COLO829 (cell line): ENCODE results near the gene CDC14B.
"Not testable (repeated sequence)": the region's sequence is repeated elsewhere in the genome, so short reads cannot be mapped to it uniquely, and the experiment has no call there.

Experiments used
- DNase-seq: peaks from one replicate; pipeline ENCODE4 v3.0.0; 2012; ENCODE audit warnings: low spot score

Gene CDC14B

DNA sequence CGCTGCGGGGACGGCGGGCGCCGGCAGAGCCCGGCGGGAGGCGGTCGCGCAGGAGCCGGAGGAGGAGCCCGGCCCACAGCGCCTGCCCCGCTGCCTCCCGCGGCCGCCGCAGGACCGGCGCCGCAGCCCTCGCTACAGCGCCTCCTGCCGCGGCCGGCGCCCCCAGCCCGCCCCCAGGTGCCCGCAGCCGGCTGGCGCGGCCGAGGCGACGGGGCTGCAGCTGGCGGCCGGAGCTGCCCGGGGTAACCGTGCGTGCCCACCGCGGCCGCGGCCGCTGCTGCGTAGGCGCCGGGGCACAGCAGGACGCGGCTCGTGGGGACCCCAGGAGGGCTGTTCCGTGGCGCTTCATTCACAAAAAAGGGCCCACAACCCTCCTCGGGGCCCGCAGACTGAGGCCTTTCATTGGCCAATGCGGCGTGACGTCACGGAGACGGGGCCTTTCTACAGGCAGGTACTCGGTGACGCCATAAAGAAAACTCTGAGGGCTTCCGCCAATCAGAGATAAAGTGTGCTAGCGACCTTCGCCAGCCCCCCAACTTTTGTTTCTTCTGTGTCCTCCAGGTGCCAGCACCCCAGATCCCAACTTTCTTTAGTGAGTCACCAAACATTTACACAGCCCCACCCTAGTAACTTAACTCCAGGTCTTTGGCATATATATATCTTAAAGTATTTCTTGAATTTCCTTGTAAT lies at the start of gene CDC14B:
Gene CDC14B (minus strand): TSS at position 353 of the 690 bp plus-strand sequence. CDS start 465 bp downstream, outside the sequence.
- peak; percentile 77 for DNase-seq

DNA sequence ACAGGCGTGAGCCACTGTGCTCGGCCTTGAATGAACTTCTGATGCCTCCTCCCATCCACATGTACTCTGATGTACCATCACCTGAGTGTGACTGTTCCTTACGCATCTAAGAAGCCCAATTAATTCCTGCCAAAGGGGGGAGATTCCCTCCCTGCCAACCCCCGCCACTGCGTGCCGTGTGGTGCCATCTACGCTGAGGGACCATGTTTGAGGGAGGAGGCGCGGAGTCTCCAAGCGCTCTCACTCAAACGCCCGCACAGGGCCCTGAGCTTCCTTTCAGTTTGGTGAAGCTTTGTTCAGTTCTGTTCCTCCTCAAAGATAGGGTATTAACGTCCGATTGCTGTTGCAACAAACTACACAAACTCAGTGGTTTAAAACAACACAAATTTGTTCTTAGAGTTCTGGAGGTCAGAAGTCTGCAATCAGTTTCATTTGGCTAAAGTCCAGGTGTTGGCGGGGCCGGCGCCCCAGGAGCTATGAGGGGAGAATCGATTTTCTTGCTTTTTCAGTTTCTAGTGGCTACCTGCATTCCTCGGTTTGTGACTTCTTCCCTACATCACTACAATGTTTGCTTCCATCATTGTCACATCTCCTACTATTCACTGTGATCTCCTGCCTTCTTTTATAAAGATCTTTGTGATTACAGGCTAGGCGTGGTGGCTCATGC lies 49.4 kb upstream of the CDC14B start:
- DNase-seq, result no peak

DNA sequence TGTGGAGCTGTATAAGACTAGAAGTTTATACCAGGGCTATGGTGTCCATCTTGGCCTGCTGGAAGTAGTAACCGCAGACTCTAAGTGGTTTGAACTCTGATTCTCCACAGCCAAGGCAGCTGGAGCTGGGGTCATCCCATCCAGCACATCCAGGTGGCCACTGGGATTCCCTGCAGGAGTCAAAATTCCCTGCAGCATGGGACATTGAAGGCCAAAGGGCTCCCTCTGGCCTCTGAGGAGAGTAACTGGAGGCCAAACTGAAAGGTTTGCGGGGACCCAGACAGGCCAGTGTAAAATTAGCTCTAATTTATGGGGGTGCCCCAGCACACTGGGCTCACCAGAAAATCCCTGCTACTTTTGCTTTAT lies 47.7 kb upstream of the CDC14B start:
- no peak for DNase-seq

DNA sequence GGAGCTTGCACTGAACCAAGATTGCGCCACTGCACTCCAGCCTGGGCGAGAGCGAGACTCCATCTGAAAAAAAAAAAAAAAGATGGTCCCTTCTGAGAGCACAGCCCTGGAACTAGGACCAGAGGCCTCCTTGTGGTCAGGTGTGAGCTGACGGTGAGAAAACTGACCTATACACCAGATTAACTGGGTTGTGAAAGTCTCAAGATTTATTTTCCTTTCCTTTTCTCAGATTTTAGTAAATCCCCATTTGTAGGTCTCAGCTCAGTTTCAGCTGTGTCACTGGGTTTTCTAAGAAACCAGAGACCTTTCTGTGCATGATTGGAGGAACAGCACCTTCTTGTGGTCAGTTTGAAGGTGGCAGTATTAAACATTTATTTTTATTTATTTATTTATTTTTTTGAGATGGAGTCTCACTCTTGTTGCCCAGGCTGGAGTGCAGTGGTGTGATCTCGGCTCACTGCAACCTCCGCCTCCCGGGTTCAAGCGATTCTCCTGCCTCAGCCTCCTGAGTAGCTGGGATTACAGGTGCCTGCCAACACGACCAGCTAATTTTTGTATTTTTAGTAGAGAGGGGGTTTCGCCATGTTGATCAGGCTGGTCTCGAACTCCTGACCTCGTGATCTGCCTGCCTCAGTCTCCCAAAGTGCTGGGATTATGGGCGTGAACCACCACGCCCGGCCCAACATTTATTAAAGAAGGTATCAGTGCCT lies 47.2 kb upstream of the CDC14B start:
- peak; percentile 61 for DNase-seq

GRCh38 chr9:96665789-96666188 lies 46.1 kb upstream of the CDC14B start:
- DNase-seq, result no peak

DNA sequence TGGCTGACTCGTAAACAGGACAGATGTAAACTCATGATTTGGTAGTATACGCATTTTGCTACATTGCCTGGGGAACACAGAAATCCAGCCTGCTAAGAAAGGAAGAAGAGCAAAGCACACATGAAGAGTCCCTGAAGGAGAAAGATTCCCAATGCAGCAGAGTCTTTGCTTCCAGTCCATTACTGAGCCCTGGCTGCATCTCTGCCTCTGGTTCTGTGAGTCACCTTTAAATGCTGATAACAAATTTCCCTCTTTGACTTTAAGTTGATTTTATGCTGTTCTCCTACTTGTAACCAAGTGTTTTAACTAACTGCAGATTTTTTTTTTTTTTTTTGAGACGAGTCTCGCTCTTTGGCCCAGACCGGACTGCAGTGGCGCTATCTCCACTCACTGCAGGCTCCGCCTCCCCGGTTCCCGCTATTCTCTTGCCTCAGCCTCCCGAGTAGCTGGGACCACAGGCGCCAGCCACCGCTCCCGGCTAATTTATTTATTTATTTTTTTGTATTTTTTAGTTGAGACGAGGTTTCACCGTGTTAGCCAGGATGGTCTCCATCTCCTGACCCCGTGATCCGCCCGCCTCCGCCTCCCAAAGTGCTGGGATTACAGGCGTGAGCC lies 44.0 kb upstream of the CDC14B start:
- no peak for DNase-seq

DNA sequence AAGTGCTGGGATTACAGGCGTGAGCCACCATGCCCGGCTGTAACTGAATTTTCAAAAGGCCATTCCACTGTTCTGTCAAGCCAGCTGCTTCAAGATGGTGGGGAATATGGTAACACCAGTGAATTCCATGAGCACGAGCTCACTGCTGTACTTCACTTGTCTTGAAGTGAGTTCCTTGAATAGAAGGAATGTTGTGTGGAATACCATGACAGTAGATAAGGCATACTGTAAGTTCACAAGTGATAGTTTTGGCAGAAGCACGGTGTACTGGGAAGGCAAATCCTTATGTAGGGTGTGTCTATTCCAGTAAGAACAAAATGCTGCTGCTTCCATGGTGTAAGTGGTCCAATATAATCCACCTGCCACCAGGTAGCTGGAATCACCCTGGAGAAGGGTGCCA lies 42.1 kb upstream of the CDC14B start:
- no peak for DNase-seq

DNA sequence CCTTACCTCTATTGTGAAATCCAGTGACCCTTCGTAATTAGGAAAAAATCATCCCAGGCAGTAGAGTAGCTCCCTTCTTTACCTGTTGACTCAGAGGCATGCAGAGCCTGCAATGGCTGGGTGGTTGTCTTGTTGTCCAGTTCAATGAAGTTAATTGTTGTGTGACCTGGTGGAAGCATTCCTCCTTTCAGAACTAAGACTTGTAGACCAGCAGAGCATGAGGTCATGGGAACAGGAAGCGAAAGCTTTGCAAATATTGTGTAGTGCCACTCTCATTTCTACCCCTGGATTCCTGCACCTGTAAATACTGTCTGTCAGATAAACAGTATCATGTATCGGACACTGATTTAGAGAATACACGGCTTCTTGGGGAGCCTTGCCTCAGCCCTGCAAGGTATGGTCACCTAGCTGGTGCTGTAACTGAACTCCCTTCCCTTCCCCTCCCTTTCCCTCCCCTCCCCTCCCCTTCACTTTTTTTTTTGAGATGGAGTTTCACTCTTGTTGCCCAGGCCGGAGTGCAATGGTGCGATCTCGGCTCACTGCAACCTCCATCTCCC lies 41.1 kb upstream of the CDC14B start:
- no peak for DNase-seq

GRCh38 chr9:96655198-96655851 lies 35.7 kb upstream of the CDC14B start, which contains the start of gene PRXL2C:
Gene PRXL2C (minus strand): TSS chr9:96655317. CDS start chr9:96655281, 36 bp downstream.
- DNase-seq, result peak; percentile 25

DNA sequence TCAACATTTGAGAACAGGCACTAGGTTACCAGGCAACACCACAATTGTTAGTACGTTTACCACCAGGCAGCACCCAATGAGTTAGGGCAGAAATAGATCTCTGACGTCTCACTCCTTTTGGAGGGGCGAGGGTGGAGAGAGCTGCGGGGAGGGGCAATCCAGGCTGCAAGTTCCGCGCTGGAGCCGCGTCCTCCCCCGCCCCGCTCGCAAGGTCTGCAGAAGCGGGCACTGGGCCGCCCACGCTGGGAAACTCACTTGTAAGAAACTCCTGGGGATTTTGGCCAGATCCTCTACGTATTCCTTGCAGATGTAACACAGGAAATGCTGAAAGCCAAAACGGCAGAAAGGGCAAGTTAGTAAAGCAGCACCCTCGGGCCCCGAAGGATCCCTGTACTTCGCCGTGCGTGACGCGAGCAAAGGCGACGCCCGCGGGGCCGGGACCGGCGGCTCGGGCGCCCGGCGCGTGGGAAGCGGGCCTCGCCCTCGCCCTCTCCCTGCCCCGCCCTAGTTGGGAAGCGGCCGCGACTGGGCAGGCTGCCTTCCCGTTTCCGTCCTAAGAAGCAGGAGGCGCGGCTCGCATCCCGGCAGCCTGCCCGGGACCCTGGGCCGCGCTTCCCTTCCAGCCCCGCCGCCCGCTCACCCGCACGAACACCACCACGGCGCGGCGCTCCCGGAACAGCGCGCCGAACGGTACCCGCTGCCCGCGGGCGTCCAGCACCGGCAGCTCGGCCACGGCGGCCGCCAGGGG lies 35.0 kb upstream of the CDC14B start:
- peak; percentile 67 for DNase-seq

DNA sequence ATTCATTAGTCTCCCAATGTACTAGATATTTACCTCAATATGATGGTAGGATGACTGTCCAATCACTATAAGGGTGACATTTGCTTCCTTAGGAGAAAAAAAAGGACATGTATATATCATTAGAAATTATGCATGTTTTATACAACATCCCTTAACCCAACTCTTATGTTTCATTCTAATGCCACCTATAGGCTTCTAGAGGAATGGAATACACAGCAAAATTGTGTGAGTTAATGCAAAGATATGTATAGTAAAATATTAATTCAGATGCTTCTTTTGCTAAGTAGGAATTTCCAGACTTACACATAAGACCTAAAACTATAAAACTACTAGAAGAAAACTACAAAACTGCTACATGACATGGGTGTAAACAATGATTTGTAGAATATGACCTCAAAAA lies 32.0 kb upstream of the CDC14B start:
- peak; percentile 60 for DNase-seq

DNA sequence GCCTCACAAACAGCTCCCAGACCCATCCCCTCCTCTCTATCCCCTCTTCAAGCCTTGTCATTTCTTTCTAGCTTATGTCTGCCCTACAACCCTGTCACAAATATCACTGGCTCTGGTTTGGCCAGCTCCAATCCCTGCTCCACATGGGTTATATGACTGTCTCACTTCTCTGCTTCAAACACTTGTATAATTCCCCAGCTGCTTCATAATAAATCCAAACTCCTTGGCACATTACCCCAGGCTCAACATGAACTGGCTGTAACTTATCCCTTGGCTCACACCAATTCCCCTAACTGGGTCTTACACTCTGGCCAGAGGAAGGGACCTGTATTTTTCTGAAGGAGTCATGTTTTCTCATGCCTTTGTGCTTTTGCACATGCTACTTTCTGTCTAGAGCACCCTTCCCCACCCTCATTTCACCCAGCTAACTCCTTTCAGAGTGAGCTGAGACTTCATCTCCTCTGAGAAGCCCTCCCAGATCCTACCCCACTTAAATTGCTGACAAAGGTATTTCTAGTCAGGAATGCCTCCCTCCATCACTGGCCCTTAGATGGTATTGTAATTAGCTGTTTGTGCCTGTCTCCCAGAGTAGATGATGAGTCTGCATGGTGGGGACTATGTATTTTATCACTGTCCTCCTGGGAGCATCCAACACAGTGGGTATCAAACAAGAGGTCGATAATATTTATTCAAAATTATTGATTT lies 30.1 kb upstream of the CDC14B start:
- no peak for DNase-seq

DNA sequence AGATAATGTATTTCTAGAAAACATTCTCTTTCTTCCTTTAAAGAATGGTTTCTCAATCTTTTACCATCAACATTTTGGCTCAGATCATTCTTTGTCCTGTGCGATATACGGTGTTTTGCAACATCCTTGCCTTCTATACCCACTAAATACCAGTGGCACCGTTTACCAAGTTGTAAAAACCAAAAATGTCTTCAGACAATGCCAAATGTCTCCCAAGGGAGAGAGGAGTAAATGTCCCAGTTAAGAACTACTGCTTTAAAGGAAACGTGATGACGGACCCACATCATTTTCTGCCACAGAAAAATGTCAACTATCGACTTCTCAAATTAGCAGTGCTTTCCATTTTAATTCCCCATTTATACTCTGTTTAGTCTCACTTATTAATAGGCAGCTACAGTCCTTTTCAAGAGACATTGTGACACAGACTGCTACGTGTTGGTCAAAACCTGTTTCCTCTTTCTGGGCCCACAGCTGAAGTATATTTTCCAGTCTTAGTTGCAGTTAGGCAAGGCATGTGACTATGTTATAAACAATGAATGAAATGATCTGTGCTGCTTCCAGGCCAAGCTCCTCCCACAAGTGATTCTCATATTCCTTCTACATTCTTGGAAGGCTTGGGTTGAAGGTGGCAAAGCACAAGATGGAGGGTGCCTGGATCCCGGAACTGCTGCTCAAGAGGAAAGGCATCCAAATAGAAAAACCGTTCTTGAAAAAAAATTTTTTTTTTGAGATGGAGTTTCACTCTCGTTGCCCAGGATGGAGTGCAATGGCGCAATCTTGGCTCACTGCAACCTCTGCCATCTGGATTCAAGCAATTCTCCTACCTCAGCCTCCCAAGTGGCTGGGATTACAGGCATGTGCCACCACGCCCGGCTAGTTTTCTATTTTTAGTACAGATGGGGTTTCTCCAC lies 26.7 kb upstream of the CDC14B start:
- peak; percentile 32 for DNase-seq

DNA sequence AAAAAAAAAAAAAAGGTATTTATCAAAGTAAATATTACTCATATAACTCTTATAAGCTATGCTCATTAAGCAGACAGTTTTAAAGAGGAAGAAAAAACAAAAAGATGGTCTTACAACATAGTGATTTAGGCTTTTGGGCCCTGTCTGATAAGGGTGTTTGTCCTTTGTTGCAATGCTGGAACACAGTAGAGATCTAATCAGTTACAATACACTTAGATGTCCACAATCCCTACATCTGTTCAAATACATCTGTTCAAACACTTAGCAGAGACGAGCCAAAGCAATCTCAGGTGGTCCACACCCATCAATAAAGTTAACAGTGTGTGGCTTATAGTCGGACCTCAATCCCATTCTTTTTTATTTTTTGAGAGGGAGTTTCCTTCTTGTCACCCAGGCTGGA lies 24.5 kb upstream of the CDC14B start:
- no peak for DNase-seq

- DNase-seq, result no peak
These were observed 21.9 kb upstream of the CDC14B start for GRCh38 chr9:96641514-96641913.

DNA sequence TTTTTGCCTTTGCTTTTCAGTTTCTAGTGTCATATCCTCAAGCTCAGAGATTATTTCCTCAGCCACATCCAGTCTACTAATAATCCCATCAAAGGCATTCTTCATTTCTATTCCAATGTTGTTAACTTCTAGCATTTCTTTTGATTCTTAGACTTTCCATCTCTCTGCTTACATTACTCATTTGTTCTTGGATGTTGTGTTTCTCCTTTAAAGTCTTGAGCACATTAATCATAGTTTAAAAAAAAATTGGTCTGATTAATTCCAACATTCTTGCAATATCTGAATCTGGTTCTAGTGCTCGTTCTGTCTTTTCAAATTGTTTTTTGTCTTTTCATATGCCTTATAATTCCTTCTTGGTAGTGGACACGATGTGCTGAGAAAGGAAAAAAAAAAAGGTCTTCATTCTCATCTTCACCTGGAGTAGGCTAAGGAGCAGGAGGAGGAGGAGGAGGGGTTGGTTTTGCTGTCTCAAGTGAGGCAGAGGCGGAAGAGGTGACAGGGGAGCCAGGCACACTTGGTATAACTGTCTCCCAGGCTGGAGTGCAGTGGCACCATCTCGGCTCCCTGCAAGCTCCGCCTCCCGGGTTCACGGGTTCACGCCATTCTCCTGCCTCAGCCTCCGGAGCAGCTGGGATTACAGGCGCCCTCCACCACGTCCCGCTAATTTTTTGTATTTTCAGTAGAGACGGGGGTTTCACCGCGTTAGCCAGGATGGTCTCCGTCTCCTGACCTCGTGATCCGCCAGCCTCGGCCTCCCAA lies 19.1 kb upstream of the CDC14B start:
- DNase-seq, result no peak

DNA sequence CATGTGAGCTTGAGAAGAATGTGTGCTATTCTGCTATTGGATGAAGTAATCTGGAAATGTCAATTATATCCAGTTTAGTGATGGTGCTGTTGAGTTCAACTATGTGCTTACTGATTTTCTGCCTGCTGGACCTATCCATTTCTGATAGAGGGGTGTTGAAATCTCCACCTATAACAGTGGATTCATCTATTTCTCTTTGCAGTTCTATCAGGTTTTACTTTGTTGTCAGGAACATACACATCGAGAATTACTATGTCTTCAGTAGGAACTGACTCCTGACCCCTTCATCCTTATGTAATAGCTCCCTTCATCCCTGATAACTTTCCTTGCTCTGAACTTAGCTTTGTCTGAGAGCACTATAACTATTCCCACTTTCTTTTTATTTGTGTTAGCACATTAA lies 16.7 kb upstream of the CDC14B start:
- no peak for DNase-seq

DNA sequence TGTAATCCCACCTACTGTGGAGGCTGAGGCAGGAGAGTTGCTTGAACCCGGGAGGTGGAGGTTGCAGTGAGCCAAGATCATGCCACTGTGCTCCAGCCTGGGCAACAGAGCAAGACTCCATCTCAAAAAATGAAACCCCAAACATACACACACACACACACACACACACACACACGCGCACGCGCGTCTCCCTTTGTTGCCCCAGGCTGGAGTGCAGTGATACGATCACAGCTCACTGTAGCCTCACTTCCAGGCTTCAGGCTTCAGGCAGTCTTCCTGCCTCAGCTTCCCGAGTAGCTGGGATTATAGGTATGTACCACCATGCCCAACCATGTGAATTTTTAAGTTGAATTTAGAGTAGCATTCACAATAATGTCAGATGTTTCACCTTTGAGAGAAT lies 13.9 kb upstream of the CDC14B start:
- not testable (repeated sequence) for DNase-seq

DNA sequence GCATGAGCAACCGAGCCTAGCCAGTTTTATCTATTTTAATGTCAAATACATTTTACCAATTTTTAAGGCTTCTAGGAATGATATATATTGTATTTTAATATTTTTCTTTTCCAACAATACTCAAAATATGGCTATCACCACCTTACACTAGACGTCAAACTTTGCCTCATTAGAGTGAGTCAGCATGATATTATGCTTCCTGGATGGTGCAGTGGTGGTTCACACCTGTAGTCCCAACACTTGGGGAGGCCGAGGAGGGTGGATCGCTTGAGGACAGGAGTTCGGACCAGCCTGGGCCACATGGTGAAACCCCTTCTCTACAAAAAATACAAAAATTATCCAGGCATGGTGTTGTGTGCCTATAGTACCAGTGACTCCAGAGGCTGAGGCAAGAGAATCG lies 7.3 kb upstream of the CDC14B start:
- DNase-seq, result no peak
